Gastrocnemius medialis (tissue), 4 donors: ENCODE data around the gene INPP4B. TPM values are rescaled to one million over a fixed set of nuclear protein-coding genes. Genes with fewer than 3 reads are reported as not detected.

Source experiments
- ATAC-seq, 2 donors: fragments of 150-250 bp; one replicate each; pipeline ENCODE4 v1.9.1; 2016
- DNase-seq, 2 donors: peaks; one replicate each; pipeline ENCODE4 v3.0.0-alpha.2; 2019
- H3K27ac ChIP-seq, 4 donors: fragments of 200-600 bp; sonication (generic); 1 replicate in 1 of 4; 2 replicates in 3 of 4; pipeline ENCODE4 v1.5.1; 2016 to 2018; ENCODE audit warnings: mild to moderate bottlenecking in 2 of 4, moderate library complexity in 1 of 4
- H3K27me3 ChIP-seq, 3 donors: fragments of 200-600 bp; sonication (generic) in 2 of 3; 1 replicate in 1 of 3; 2 replicates in 2 of 3; pipeline versions ENCODE4 v1.5.1 to v1.6.0; 2016 to 2019; ENCODE audit warnings: mild to moderate bottlenecking in 1 of 3, moderate library complexity in 1 of 3
- H3K36me3 ChIP-seq, 2 donors: fragments of 200-600 bp; sonication (generic) in 1 of 2; one replicate each; pipeline ENCODE4 v1.5.1; 2017 to 2018
- H3K4me1 ChIP-seq, 2 donors: fragments of 200-600 bp; sonication (generic) in 1 of 2; one replicate each; pipeline ENCODE4 v1.5.1; 2016 to 2017; ENCODE audit warnings: mild to moderate bottlenecking in 2 of 2
- H3K4me3 ChIP-seq, 4 donors: fragments of 200-600 bp; sonication (generic) in 3 of 4; 1 replicate in 1 of 4; 2 replicates in 3 of 4; pipeline ENCODE4 v1.5.1; 2016 to 2019; ENCODE audit warnings: mild to moderate bottlenecking in 2 of 4
- H3K9me3 ChIP-seq, 3 donors: fragments of 200-600 bp; sonication (generic) in 2 of 3; 1 replicate in 1 of 3; 2 replicates in 2 of 3; pipeline ENCODE4 v1.5.1; 2016 to 2019
- CTCF ChIP-seq, 5 experiments: fragments of 450-650 bp in 3 of 5; fragments of 200-600 bp in 2 of 5; sonication (generic) in 2 of 5; IDR thresholded peaks in 4 of 5; conservative IDR thresholded peaks in 1 of 5; 1 replicate in 4 of 5; 2 replicates in 1 of 5; pipeline ENCODE4 v1.5.1; 2016 to 2019; ENCODE audit warnings: antibody characterized with exemption in 5 of 5, mild to moderate bottlenecking in 3 of 5, moderate library complexity in 3 of 5
- POLR2A ChIP-seq, 2 donors: fragments of 450-650 bp; IDR thresholded peaks; one replicate each; pipeline ENCODE4 v1.6.1; 2017; ENCODE audit warnings: antibody characterized with exemption in 2 of 2, mild to moderate bottlenecking in 2 of 2, moderate library complexity in 2 of 2
- in situ Hi-C, 4 donors: fragments of 200-750 bp; cut with MboI; loops; one replicate each; pipeline versions ENCODE4 v1.15.0 to v1.8.0; 2017; ENCODE audit warnings: low sequenced_read_pairs in 4 of 4
- intact Hi-C: fragments of 100-400 bp; cut with DNase I; formaldehyde crosslinking; loops from one replicate; pipeline ENCODE4 v1.15.1; 2023; ENCODE audit warnings: low total_unique reads
- total RNA-seq, 4 donors: library from RNA; depleted of rRNA; stranded (reverse); fragments of >200 nt; gene quantifications; one replicate each; pipeline versions ENCODE4 v1.1.0 to v1.2.3, GENCODE V29; 2016

INPP4B gene
- total RNA-seq, 4 donors from 2014 or later, result 7.5 to 23.6 (median 9.1) TPM

- no peaks in the 10 kb centered on the region for H3K27me3 ChIP-seq
- no peaks in the 10 kb centered on the region for H3K36me3 ChIP-seq
- H3K27ac ChIP-seq, result no peak overlapping the region
- TF ChIP-seq POLR2A (IDR thresholded peaks at IDR 0.05) (no peak), CTCF (IDR thresholded peaks at IDR 0.05 in 4 of 5, conservative IDR thresholded peaks at IDR 0.05 in 1 of 5) (no peak)
- no peak for ATAC-seq
- H3K9me3 ChIP-seq, result no peaks in the 10 kb centered on the region
- no peak overlapping the region for H3K4me3 ChIP-seq
- DNase-seq, result no peak
- H3K4me1 ChIP-seq, result no peaks in the 10 kb centered on the region
- in situ Hi-C loops, result no loop called here
- intact Hi-C loops, result no loop called here
These were observed 371.6 kb downstream of the INPP4B start for GRCh38 chr4:142474398-142475087.

- Histone ChIP-seq H3K36me3 (no peaks in the 10 kb centered on the region), H3K27me3 (no peaks in the 10 kb centered on the region), H3K27ac (no peak overlapping the region), H3K9me3 (no peaks in the 10 kb centered on the region), H3K4me1 (no peaks in the 10 kb centered on the region), H3K4me3 (no peak overlapping the region)
- intact Hi-C loops, result no loop called here
- TF ChIP-seq POLR2A (IDR thresholded peaks at IDR 0.05) (no peak), CTCF (IDR thresholded peaks at IDR 0.05 in 4 of 5, conservative IDR thresholded peaks at IDR 0.05 in 1 of 5) (no peak)
- DNase-seq (peak in 1 of 2 donors; percentile 10), ATAC-seq (no peak)
- in situ Hi-C loops, result no loop called here
These were observed 372.2 kb downstream of the INPP4B start for GRCh38 chr4:142473960-142474338.

GRCh38 chr4:142473218-142473959 lies 372.7 kb downstream of the INPP4B start:
- ATAC-seq (no peak), DNase-seq (no peak)

GRCh38 chr4:142467088-142467487 lies 379.0 kb downstream of the INPP4B start:
- H3K4me3 ChIP-seq, result no peak overlapping the region
- no peaks in the 10 kb centered on the region for H3K36me3 ChIP-seq
- TF ChIP-seq POLR2A (IDR thresholded peaks at IDR 0.05) (no peak), CTCF (IDR thresholded peaks at IDR 0.05 in 4 of 5, conservative IDR thresholded peaks at IDR 0.05 in 1 of 5) (no peak)
- in situ Hi-C loops (no loop called here), intact Hi-C loops (no loop called here)
- DNase-seq (no peak), ATAC-seq (no peak)
- no peaks in the 10 kb centered on the region for H3K27me3 ChIP-seq
- no peaks in the 10 kb centered on the region for H3K9me3 ChIP-seq
- no peaks in the 10 kb centered on the region for H3K4me1 ChIP-seq
- no peak overlapping the region for H3K27ac ChIP-seq

More at GRCh38 chr4:142473218-142473959, 372.7 kb downstream of the INPP4B start:
- no peaks in the 10 kb centered on the region for H3K9me3 ChIP-seq
- H3K4me1 ChIP-seq, result no peaks in the 10 kb centered on the region
- no peak overlapping the region for H3K4me3 ChIP-seq
- no peak overlapping the region for H3K27ac ChIP-seq
- TF ChIP-seq CTCF (IDR thresholded peaks at IDR 0.05 in 4 of 5, conservative IDR thresholded peaks at IDR 0.05 in 1 of 5), result no peak
- TF ChIP-seq POLR2A (IDR thresholded peaks at IDR 0.05), result no peak
- in situ Hi-C loops, result no loop called here
- intact Hi-C loops, result no loop called here
- no peaks in the 10 kb centered on the region for H3K36me3 ChIP-seq
- no peaks in the 10 kb centered on the region for H3K27me3 ChIP-seq
